Neural cell (in vitro differentiated cells): ENCODE data around the gene STARD5. TPM values are rescaled to one million over a fixed set of nuclear protein-coding genes. Genes with fewer than 3 reads are reported as not detected.

ENCODE experiments used
- H2AFZ ChIP-seq: fragments of 200-600, 300-800 bp; sonication (generic), shearing (Covaris generic); 2 replicates; pipeline ENCODE4 v1.6.0; 2014; ENCODE audit warnings: low read depth, mild to moderate bottlenecking, antibody characterized with exemption, low read length, moderate library complexity
- H3F3A ChIP-seq: fragments of 200-600 bp; shearing (Covaris generic); 2 replicates; pipeline ENCODE4 v1.6.1; 2016; ENCODE audit warnings: mild to moderate bottlenecking, moderate library complexity, mixed read lengths, antibody characterized with exemption, low read length; ENCODE audit not compliant: insufficient read depth, poor library complexity, severe bottlenecking
- H3K27ac ChIP-seq: fragments of 200-600, 300-800 bp; sonication (generic), shearing (Covaris generic); 2 replicates; pipeline ENCODE4 v1.5.1; 2014; ENCODE audit warnings: mild to moderate bottlenecking, low read length, moderate library complexity
- H3K27me3 ChIP-seq: fragments of 300-800, 200-600 bp; sonication (generic), shearing (Covaris generic); 2 replicates; pipeline ENCODE4 v1.6.0; 2014; ENCODE audit warnings: mild to moderate bottlenecking, low read depth, low read length, moderate library complexity; ENCODE audit not compliant: insufficient read depth
- H3K36me3 ChIP-seq: fragments of 300-800, 200-600 bp; sonication (generic), shearing (Covaris generic); 2 replicates; pipeline ENCODE4 v1.5.1; 2014; ENCODE audit warnings: mild to moderate bottlenecking, antibody characterized with exemption, low read length, moderate library complexity; ENCODE audit not compliant: insufficient read depth
- H3K4me2 ChIP-seq: fragments of 300-800, 200-600 bp; sonication (generic), shearing (Covaris generic); 2 replicates; pipeline ENCODE4 v1.6.0; 2014; ENCODE audit warnings: mild to moderate bottlenecking, low read length
- H3K4me3 ChIP-seq: fragments of 300-800, 200-600 bp; sonication (generic), shearing (Covaris generic); 2 replicates; pipeline ENCODE4 v1.5.1; 2014; ENCODE audit warnings: mild to moderate bottlenecking, low read length, moderate library complexity
- H3K79me2 ChIP-seq: fragments of 200-600 bp; shearing (Covaris generic); replicated peaks from 2 replicates; pipeline ENCODE4 v1.6.0; 2014; ENCODE audit warnings: mild to moderate bottlenecking, low read length, moderate library complexity; ENCODE audit not compliant: insufficient read depth
- H3K9ac ChIP-seq: fragments of 300-800, 200-600 bp; sonication (generic), shearing (Covaris generic); 2 replicates; pipeline ENCODE4 v1.6.1; 2016; ENCODE audit warnings: mild to moderate bottlenecking, low read length, mixed read lengths
- H3K9me2 ChIP-seq: fragments of 200-600 bp; shearing (Covaris generic); 2 replicates; pipeline ENCODE4 v1.6.1; 2016; ENCODE audit warnings: mild to moderate bottlenecking, low read length, mixed read lengths; ENCODE audit not compliant: insufficient read depth
- H3K9me3 ChIP-seq: fragments of 200-600, 300-800 bp; sonication (generic), shearing (Covaris generic); 2 replicates; pipeline ENCODE4 v1.6.1; 2016; ENCODE audit warnings: mild to moderate bottlenecking, mixed run types, low read length, moderate library complexity, mixed read lengths
- H4K20me1 ChIP-seq: fragments of 200-600 bp; shearing (Covaris generic); 2 replicates; pipeline ENCODE4 v1.6.1; 2016; ENCODE audit warnings: mild to moderate bottlenecking, mixed run types; ENCODE audit not compliant: insufficient read depth
- EP300 ChIP-seq: fragments of 450-650 bp; conservative IDR thresholded peaks from 2 replicates; pipeline ENCODE4 v1.6.1; 2014; ENCODE audit warnings: antibody characterized with exemption, mild to moderate bottlenecking, moderate library complexity; ENCODE audit not compliant: poor library complexity, severe bottlenecking
- EZH2 ChIP-seq: fragments of 200-600, 300-800 bp; shearing (Covaris generic), sonication (generic); IDR thresholded peaks from 2 replicates; pipeline ENCODE4 v1.6.1; 2014; ENCODE audit warnings: antibody characterized with exemption, low read length, borderline replicate concordance, mild to moderate bottlenecking; ENCODE audit not compliant: insufficient read depth, poor library complexity, severe bottlenecking
- MXI1 ChIP-seq: fragments of 450-650 bp; conservative IDR thresholded peaks from 2 replicates; pipeline ENCODE4 v1.6.1; 2014; ENCODE audit warnings: antibody characterized with exemption, mild to moderate bottlenecking; ENCODE audit not compliant: poor library complexity, severe bottlenecking
- POLR2AphosphoS5 ChIP-seq: IDR thresholded peaks from 2 replicates; pipeline ENCODE4 v1.6.1; 2012
- RAD21 ChIP-seq: fragments of 450-650 bp; conservative IDR thresholded peaks from 2 replicates; pipeline ENCODE4 v1.6.1; 2014; ENCODE audit warnings: antibody characterized with exemption, mild to moderate bottlenecking, moderate library complexity
- SMC3 ChIP-seq: fragments of 450-650 bp; conservative IDR thresholded peaks from 2 replicates; pipeline ENCODE4 v1.6.1; 2014; ENCODE audit warnings: antibody characterized with exemption, mild to moderate bottlenecking, moderate library complexity; ENCODE audit not compliant: poor library complexity
- TAF1 ChIP-seq: IDR thresholded peaks from 2 replicates; pipeline ENCODE4 v1.6.1; 2012; ENCODE audit warnings: low read depth
- polyA plus RNA-seq: library from polyadenylated mRNA; depleted of rRNA; stranded (reverse); fragments of >200 nt; gene quantifications from 2 replicates; pipeline ENCODE4 v1.2.3, GENCODE V29; 2014
- TF ChIP-seq, protein P1 (sequence below): IDR thresholded peaks from 2 replicates; pipeline ENCODE4 v1.6.1; 2012; ENCODE audit warnings: borderline replicate concordance
- TF ChIP-seq, protein P2 (sequence below): fragments of 450-650 bp; IDR thresholded peaks from 2 replicates; pipeline ENCODE4 v1.5.1; 2014; ENCODE audit warnings: antibody characterized with exemption, mild to moderate bottlenecking, moderate library complexity; ENCODE audit not compliant: poor library complexity, severe bottlenecking

Gene STARD5
- polyA plus RNA-seq, 1 donor from 2014 or later = 0.76 TPM

DNA sequence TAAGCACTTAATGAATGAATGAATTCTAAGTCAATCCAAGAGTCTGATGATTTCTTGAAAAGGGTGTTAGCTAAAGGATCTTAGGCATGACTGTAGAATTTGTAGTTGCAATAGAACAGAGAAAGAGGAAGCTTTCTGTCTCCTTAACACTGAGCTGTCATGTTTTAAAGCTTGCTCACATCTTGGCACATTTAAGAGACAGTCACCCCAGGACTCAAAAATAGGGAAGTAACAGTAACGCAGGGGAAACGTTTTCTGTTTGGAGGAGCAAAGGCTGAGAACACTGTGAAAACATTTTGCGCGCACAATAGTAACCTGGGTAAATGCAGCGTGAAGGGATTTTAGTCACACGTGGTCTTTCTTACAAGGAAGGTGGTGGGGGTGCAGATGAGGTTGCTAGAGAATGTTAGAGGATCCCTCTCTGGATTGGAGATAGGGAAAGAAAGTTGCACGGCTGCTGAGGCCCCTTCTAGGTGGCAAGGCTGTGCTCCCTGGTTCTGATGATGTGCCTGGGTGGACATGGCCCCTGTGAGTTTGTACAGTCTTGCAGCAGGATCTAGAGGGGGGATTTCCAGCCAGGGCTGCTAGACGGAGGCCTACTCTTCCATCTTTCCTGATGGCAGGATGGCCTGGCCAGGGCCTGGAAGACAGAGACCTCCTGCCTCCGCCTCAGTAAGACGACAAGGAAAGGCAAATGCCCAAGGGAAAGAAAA is 12.0 kb downstream of the STARD5 start:
- no peak overlapping the region for H3K4me2 ChIP-seq
- TF ChIP-seq MXI1 (no peak), RAD21 (no peak), SMC3 (no peak), EP300 (no peak), POLR2AphosphoS5 (no peak), TAF1 (no peak), EZH2 (no peak)
- TF ChIP-seq, protein P1, sequence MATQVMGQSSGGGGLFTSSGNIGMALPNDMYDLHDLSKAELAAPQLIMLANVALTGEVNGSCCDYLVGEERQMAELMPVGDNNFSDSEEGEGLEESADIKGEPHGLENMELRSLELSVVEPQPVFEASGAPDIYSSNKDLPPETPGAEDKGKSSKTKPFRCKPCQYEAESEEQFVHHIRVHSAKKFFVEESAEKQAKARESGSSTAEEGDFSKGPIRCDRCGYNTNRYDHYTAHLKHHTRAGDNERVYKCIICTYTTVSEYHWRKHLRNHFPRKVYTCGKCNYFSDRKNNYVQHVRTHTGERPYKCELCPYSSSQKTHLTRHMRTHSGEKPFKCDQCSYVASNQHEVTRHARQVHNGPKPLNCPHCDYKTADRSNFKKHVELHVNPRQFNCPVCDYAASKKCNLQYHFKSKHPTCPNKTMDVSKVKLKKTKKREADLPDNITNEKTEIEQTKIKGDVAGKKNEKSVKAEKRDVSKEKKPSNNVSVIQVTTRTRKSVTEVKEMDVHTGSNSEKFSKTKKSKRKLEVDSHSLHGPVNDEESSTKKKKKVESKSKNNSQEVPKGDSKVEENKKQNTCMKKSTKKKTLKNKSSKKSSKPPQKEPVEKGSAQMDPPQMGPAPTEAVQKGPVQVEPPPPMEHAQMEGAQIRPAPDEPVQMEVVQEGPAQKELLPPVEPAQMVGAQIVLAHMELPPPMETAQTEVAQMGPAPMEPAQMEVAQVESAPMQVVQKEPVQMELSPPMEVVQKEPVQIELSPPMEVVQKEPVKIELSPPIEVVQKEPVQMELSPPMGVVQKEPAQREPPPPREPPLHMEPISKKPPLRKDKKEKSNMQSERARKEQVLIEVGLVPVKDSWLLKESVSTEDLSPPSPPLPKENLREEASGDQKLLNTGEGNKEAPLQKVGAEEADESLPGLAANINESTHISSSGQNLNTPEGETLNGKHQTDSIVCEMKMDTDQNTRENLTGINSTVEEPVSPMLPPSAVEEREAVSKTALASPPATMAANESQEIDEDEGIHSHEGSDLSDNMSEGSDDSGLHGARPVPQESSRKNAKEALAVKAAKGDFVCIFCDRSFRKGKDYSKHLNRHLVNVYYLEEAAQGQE = no peak
- TF ChIP-seq, protein P2, sequence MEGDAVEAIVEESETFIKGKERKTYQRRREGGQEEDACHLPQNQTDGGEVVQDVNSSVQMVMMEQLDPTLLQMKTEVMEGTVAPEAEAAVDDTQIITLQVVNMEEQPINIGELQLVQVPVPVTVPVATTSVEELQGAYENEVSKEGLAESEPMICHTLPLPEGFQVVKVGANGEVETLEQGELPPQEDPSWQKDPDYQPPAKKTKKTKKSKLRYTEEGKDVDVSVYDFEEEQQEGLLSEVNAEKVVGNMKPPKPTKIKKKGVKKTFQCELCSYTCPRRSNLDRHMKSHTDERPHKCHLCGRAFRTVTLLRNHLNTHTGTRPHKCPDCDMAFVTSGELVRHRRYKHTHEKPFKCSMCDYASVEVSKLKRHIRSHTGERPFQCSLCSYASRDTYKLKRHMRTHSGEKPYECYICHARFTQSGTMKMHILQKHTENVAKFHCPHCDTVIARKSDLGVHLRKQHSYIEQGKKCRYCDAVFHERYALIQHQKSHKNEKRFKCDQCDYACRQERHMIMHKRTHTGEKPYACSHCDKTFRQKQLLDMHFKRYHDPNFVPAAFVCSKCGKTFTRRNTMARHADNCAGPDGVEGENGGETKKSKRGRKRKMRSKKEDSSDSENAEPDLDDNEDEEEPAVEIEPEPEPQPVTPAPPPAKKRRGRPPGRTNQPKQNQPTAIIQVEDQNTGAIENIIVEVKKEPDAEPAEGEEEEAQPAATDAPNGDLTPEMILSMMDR = no peak
- no peaks in the 10 kb centered on the region for H3K9me3 ChIP-seq
- H3K4me3 ChIP-seq = no peak overlapping the region
- no peaks in the 10 kb centered on the region for H3K27me3 ChIP-seq
- no peaks in the 10 kb centered on the region for H3F3A ChIP-seq
- H3K27ac ChIP-seq = no peak overlapping the region
- H3K9me2 ChIP-seq = no peaks in the 10 kb centered on the region
- H3K9ac ChIP-seq = no peak overlapping the region
- no peaks in the 10 kb centered on the region for H3K79me2 ChIP-seq
- no peaks in the 10 kb centered on the region for H4K20me1 ChIP-seq
- H2AFZ ChIP-seq = no peak overlapping the region
- H3K36me3 ChIP-seq = no peaks in the 10 kb centered on the region

DNA sequence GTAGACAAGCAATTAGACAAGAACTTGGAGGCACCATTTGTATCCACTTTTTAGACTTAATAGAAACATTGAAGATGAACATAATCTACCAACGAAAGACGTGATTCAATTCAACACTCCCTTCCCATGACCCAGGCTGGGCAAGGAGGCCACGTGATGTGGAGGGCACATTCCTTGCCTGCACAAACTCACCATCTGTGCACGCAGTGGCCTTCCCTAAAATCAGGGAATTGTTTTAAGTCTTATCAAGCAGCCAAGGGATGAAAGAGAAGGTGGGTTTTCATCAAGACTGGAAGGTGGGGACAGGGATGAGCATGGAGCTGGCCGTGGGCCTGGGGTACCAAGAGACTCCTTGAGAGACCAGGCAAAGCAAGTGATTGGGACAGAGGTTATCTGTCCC is 13.5 kb downstream of the STARD5 start:
- Histone ChIP-seq H3K9me3 (no peaks in the 10 kb centered on the region), H4K20me1 (no peaks in the 10 kb centered on the region), H2AFZ (no peak overlapping the region), H3K79me2 (no peaks in the 10 kb centered on the region), H3K9me2 (no peaks in the 10 kb centered on the region), H3F3A (no peaks in the 10 kb centered on the region), H3K27ac (no peak overlapping the region), H3K27me3 (no peaks in the 10 kb centered on the region), H3K4me3 (no peak overlapping the region), H3K4me2 (no peak overlapping the region), H3K36me3 (no peaks in the 10 kb centered on the region), H3K9ac (no peak overlapping the region)
- no peak for TF ChIP-seq TAF1
- TF ChIP-seq EZH2 = no peak
- TF ChIP-seq MXI1 = no peak
- TF ChIP-seq, protein P2 = no peak
- no peak for TF ChIP-seq SMC3
- no peak for TF ChIP-seq RAD21
- TF ChIP-seq POLR2AphosphoS5 = no peak
- no peak for TF ChIP-seq EP300
- TF ChIP-seq, protein P1 = no peak
